PC-9 (cell line): ENCODE results near the gene PLXDC2. TPM values are rescaled to one million over a fixed set of nuclear protein-coding genes. Genes with fewer than 3 reads are reported as not detected.

Source experiments
- BruUV-seq: library from RNA; stranded (reverse); fragments of 400-500 nt; replicated peaks from 2 replicates; lab custom pipeline; 2021; lab: Mats Ljungman, UMichigan
- CTCF ChIA-PET: fragments of 300-600 bp; sonication (Branson Sonifier 250); formaldehyde crosslinking; loops from one replicate; lab custom pipeline; 2022; ENCODE audit warnings: antibody characterized with exemption; lab: Charles Lee
- POLR2A ChIA-PET: fragments of 300-600 bp; sonication (Branson Sonifier 250); formaldehyde crosslinking; loops from one replicate; lab custom pipeline; 2022; ENCODE audit warnings: antibody characterized with exemption; ENCODE audit not compliant: unreplicated experiment; lab: Charles Lee
- DNase-seq, 2 experiments: peaks; one replicate each; pipeline versions ENCODE4 v3.0.0 to v3.0.0-alpha.2; 2015 to 2022; ENCODE audit warnings: mixed read lengths in 1 of 2
- H2AFZ ChIP-seq: fragments of 200-600 bp; sonication (generic); 2 replicates; pipeline ENCODE4 v1.8.1; 2017; ENCODE audit warnings: antibody characterized with exemption
- H3F3A ChIP-seq: fragments of 200-600 bp; sonication (generic); 2 replicates; pipeline ENCODE4 v1.8.1; 2017; ENCODE audit warnings: antibody characterized with exemption, mild to moderate bottlenecking, low read depth; ENCODE audit not compliant: insufficient read depth
- H3K27ac ChIP-seq: fragments of 200-600 bp; sonication (generic); 2 replicates; pipeline ENCODE4 v1.6.1; 2016; ENCODE audit warnings: mixed run types
- H3K27me3 ChIP-seq: fragments of 200-600 bp; sonication (generic); 2 replicates; pipeline ENCODE4 v1.6.1; 2016; ENCODE audit warnings: low read depth, mixed run types; ENCODE audit not compliant: insufficient read depth
- H3K36me3 ChIP-seq: fragments of 200-600 bp; sonication (generic); 2 replicates; pipeline ENCODE4 v1.6.1; 2016; ENCODE audit warnings: low read depth, mixed run types
- H3K4me1 ChIP-seq: fragments of 200-600 bp; sonication (generic); replicated peaks from 2 replicates; pipeline ENCODE4 v1.6.1; 2016; ENCODE audit warnings: mixed run types; ENCODE audit not compliant: insufficient read depth
- H3K4me2 ChIP-seq: fragments of 200-600 bp; sonication (generic); 2 replicates; pipeline ENCODE4 v1.6.1; 2017; ENCODE audit warnings: mixed run types
- H3K4me3 ChIP-seq: fragments of 200-600 bp; sonication (generic); 2 replicates; pipeline ENCODE4 v1.6.1; 2016; ENCODE audit warnings: mixed run types
- H3K79me2 ChIP-seq: fragments of 200-600 bp; sonication (generic); 2 replicates; pipeline ENCODE4 v1.6.1; 2017; ENCODE audit warnings: low read depth, mixed run types
- H3K9me2 ChIP-seq: fragments of 200-600 bp; sonication (generic); 2 replicates; pipeline ENCODE4 v1.8.1; 2017; ENCODE audit warnings: mild to moderate bottlenecking; ENCODE audit not compliant: insufficient read depth
- H3K9me3 ChIP-seq: fragments of 200-600 bp; sonication (generic); 2 replicates; pipeline ENCODE4 v1.8.1; 2016; ENCODE audit warnings: low read depth; ENCODE audit not compliant: insufficient read depth
- H4K20me1 ChIP-seq: fragments of 200-600 bp; sonication (generic); 2 replicates; pipeline ENCODE4 v1.8.1; 2017; ENCODE audit not compliant: insufficient read depth
- CTCF ChIP-seq: fragments of 200-600 bp; sonication (generic); conservative IDR thresholded peaks from 2 replicates; pipeline ENCODE4 v1.6.1; 2017; ENCODE audit warnings: mixed run types, antibody characterized with exemption, mild to moderate bottlenecking, moderate library complexity
- EZH2 ChIP-seq: fragments of 200-600 bp; sonication (generic); IDR thresholded peaks from 2 replicates; pipeline ENCODE4 v1.8.0; 2017; ENCODE audit warnings: antibody characterized with exemption, low read depth
- intact Hi-C: fragments of 100-400 bp; cut with micrococcal nuclease; formaldehyde crosslinking; loops from one replicate; pipeline ENCODE4 v1.10.0; 2022; ENCODE audit not compliant: unreplicated experiment
- total RNA-seq: library from RNA; stranded (reverse); gene quantifications from 2 replicates; pipeline ENCODE4 v1.2.3, GENCODE V29; 2021

PLXDC2 gene
- total RNA-seq, 1 experiment from 2014 or later = not detected

- Histone ChIP-seq H3K9me3 (no peaks in the 10 kb centered on the region), H3K27ac (no peak overlapping the region), H3K4me1 (no peaks in the 10 kb centered on the region), H3K4me3 (no peak overlapping the region), H3K4me2 (no peak overlapping the region), H3K36me3 (no peaks in the 10 kb centered on the region), H3K27me3 (no peaks in the 10 kb centered on the region), H3K9me2 (no peaks in the 10 kb centered on the region), H3F3A (no peaks in the 10 kb centered on the region), H3K79me2 (no peaks in the 10 kb centered on the region), H2AFZ (no peak overlapping the region), H4K20me1 (no peaks in the 10 kb centered on the region)
- no TSS peak for BruUV-seq
- CTCF ChIA-PET = no interaction called here
- TF ChIP-seq EZH2 (no peak), CTCF (no peak)
- intact Hi-C loops = no loop called here
- POLR2A ChIA-PET = no interaction called here
- no peak for DNase-seq
Measured at GRCh38 chr10:19935176-19935575, 118.9 kb downstream of the PLXDC2 start.

GRCh38 chr10:19936289-19936688 is 120.1 kb downstream of the PLXDC2 start:
- H3K27ac ChIP-seq = no peak overlapping the region
- intact Hi-C loops = no loop called here
- no peaks in the 10 kb centered on the region for H3K79me2 ChIP-seq
- POLR2A ChIA-PET = no interaction called here
- no peaks in the 10 kb centered on the region for H3K9me3 ChIP-seq
- no peaks in the 10 kb centered on the region for H4K20me1 ChIP-seq
- H2AFZ ChIP-seq = no peak overlapping the region
- DNase-seq = no peak
- no TSS peak for BruUV-seq
- no peaks in the 10 kb centered on the region for H3F3A ChIP-seq
- H3K4me2 ChIP-seq = no peak overlapping the region
- no peaks in the 10 kb centered on the region for H3K4me1 ChIP-seq
- H3K4me3 ChIP-seq = no peak overlapping the region
- no peaks in the 10 kb centered on the region for H3K9me2 ChIP-seq
- TF ChIP-seq EZH2 = no peak
- TF ChIP-seq CTCF = no peak
- H3K36me3 ChIP-seq = no peaks in the 10 kb centered on the region
- H3K27me3 ChIP-seq = no peaks in the 10 kb centered on the region
- CTCF ChIA-PET = no interaction called here

GRCh38 chr10:19937989-19938388 is 121.8 kb downstream of the PLXDC2 start:
- H3K79me2 ChIP-seq = no peaks in the 10 kb centered on the region
- no TSS peak for BruUV-seq

More at GRCh38 chr10:19937989-19938388, 121.8 kb downstream of the PLXDC2 start:
- no peak overlapping the region for H3K27ac ChIP-seq
- H4K20me1 ChIP-seq = no peaks in the 10 kb centered on the region
- no peaks in the 10 kb centered on the region for H3F3A ChIP-seq
- H3K36me3 ChIP-seq = no peaks in the 10 kb centered on the region
- DNase-seq = no peak
- CTCF ChIA-PET = no interaction called here
- no peak for TF ChIP-seq EZH2
- TF ChIP-seq CTCF = no peak
- no peaks in the 10 kb centered on the region for H3K4me1 ChIP-seq
- no peak overlapping the region for H3K4me2 ChIP-seq
- POLR2A ChIA-PET = no interaction called here
- intact Hi-C loops = no loop called here
- no peak overlapping the region for H3K4me3 ChIP-seq
- H3K27me3 ChIP-seq = no peaks in the 10 kb centered on the region
- no peak overlapping the region for H2AFZ ChIP-seq
- H3K9me3 ChIP-seq = no peaks in the 10 kb centered on the region
- no peaks in the 10 kb centered on the region for H3K9me2 ChIP-seq
